Measurements from ENCODE around the gene EAF1. TPM values are rescaled to one million over a fixed set of nuclear protein-coding genes. Genes with fewer than 3 reads are reported as not detected.
"Not testable (repeated sequence)": the region's sequence is repeated elsewhere in the genome, so short reads cannot be mapped to it uniquely, and the experiment has no call there.

The EAF1 gene
- total RNA-seq, 1 donor from 2014 or later: 30.0 TPM

- intact Hi-C loops (cut with micrococcal nuclease): no loop called here
These were observed 49.0 kb downstream of the EAF1 start for GRCh38 chr3:15476378-15476777.

DNA sequence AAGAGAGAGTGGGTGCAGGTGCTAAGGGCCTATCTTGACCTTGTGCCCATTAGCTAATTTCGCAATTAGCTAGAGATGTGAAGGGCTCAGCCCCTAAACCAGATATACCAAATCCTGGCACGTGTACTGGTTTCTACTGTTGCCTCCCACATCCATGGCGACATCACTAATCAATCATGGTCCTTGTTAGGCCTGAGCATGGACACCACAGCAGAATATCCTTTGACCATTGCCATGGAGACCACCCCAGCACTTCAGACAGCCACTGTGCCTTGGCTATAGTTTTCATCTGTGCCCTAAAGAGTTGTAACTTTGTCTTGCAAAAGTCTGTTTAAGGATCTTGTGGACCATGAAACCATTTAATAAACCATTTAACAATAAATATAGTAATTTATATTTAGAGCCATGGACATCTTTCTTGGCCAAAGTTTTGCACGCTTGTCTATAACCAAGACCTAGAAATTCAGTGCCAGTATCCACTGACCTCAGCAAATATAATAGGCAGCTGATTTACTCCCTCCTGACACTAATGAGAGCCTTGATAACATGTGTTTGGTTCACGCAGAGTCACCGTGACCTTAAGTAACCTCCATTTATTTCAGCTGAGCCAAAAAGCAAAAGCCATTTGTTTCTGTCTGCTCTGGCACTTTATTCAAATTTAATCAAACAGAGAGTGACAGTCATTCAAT is 50.7 kb downstream of the EAF1 start:
- intact Hi-C loops (cut with micrococcal nuclease): no loop called here

DNA sequence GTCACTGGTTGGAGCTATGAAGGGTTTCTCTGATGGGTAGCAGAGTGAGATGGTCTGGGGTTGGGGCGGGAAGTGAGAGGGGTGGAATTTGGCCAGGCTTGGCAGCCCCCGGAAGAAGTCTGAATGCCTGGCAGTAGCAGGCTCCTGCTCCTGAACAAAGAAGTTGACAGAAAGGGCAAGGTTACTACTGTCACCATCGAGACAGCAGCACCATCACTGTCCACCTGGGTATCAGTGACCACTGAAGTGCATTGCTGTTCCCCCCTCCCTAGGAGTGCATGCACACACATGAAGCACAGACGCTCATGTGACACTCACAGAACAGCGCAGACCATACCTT is 51.2 kb downstream of the EAF1 start:
- intact Hi-C loops (cut with micrococcal nuclease): no loop called here

GRCh38 chr3:15479400-15480224 is 52.2 kb downstream of the EAF1 start:
- intact Hi-C loops (cut with micrococcal nuclease): no loop called here

DNA sequence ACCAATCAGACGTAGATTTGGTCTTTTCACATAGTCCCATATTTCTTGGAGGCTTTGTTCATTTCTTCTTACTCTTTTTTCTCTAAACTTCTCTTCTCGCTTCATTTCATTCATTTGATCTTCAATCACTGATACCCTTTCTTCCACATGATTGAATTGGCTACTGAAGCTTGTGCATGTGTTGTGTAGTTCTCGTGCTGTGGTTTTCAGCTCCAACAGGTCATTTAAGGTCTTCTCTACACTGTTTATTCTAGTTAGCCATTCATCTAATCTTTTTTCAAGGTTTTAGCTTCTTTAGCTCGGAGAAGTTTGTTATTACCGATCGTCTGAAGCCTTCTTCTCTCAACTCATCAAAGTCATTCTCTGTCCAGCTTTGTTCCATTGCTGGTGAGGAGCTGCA is 57.2 kb downstream of the EAF1 start:
- intact Hi-C loops (cut with micrococcal nuclease): not testable (repeated sequence)

DNA sequence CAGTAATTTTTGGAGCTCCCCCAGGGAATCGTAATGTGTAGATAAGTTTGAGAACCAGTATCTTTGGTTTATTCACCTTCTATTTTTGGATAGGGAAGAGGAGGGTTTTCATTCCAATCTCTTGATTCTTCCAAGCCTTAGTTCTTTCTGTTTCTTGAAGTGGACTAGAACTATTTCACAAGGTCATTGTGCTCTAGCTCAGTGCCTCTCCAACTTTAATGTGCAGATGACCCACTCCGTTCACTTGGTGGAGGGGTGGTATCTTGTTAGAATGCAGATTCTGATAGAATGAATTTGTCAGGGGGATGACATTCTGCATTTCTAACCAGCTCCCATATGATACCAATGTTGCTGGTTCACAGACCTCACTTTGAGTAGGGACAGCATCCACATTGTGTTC is 58.6 kb downstream of the EAF1 start:
- intact Hi-C loops (cut with micrococcal nuclease): no loop called here

GRCh38 chr3:15486979-15487378 is 59.6 kb downstream of the EAF1 start:
- intact Hi-C loops (cut with micrococcal nuclease): no loop called here

- intact Hi-C loops (cut with micrococcal nuclease): no loop called here
These were observed 60.6 kb downstream of the EAF1 start for GRCh38 chr3:15488002-15488401.

- intact Hi-C loops (cut with micrococcal nuclease): no loop called here
These were observed 62.8 kb downstream of the EAF1 start for GRCh38 chr3:15490158-15490557.

GRCh38 chr3:15491143-15491542 is 63.7 kb downstream of the EAF1 start:
- intact Hi-C loops (cut with micrococcal nuclease): no loop called here

Other genes with a start within 250 kb of the EAF1 start
- gene CAPN7, start 221.4 kb upstream of the EAF1 start, total RNA-seq: 31.7 and 32.9 TPM in 2 replicates
- 103 and 104 TPM in 2 replicates for gene SH3BP5, start 95.0 kb upstream of the EAF1 start, total RNA-seq
- gene METTL6, start 54 bp upstream of the EAF1 start, total RNA-seq: 15.1 and 16.4 TPM in 2 replicates
- 3.6 and 3.8 TPM in 2 replicates for gene COLQ, start 94.1 kb downstream of the EAF1 start, total RNA-seq
- gene HACL1, start 174.0 kb downstream of the EAF1 start, total RNA-seq: 20.6 and 22.6 TPM in 2 replicates
- 5.6 and 6.9 TPM in 2 replicates for gene BTD, start 174.1 kb downstream of the EAF1 start, total RNA-seq

Data from T-helper 1 cell treated with Interleukin-12 subunit alpha and Interleukin-12 subunit beta and Interleukin-4 antibody, amounts not matched to agents 30 ng/mL and 1 ng/mL, for 36 hours (primary cell).